GM12874 (cell line): ENCODE results near the gene ERBIN.

ENCODE experiments used
- CTCF ChIP-seq: IDR thresholded peaks from 2 replicates; pipeline ENCODE4 v1.5.1; 2011; ENCODE audit warnings: low read depth, mild to moderate bottlenecking, control low read depth, low read length, moderate library complexity; ENCODE audit not compliant: insufficient read depth

ERBIN gene

GRCh38 chr5:66015196-66015960 is 89.0 kb downstream of the ERBIN start:
- no peak for TF ChIP-seq CTCF

GRCh38 chr5:66021585-66021984 is 95.2 kb downstream of the ERBIN start:
- no peak for TF ChIP-seq CTCF

- TF ChIP-seq CTCF = no peak
Observed at GRCh38 chr5:66039296-66039695, 112.9 kb downstream of the ERBIN start.

- no peak for TF ChIP-seq CTCF
Observed at GRCh38 chr5:66039701-66040100, 113.3 kb downstream of the ERBIN start.

- no peak for TF ChIP-seq CTCF
Observed at GRCh38 chr5:66041627-66042026, 115.3 kb downstream of the ERBIN start.

- TF ChIP-seq CTCF = no peak
Observed at GRCh38 chr5:66057239-66057638, 130.9 kb downstream of the ERBIN start.

- no peak for TF ChIP-seq CTCF
Observed at GRCh38 chr5:66066826-66067225, 140.5 kb downstream of the ERBIN start.
